ENCODE results near the gene EPG5. TPM values are rescaled to one million over a fixed set of nuclear protein-coding genes. Genes with fewer than 3 reads are reported as not detected.

Gene EPG5
- polyA plus RNA-seq, 1 of the 3 experiments (the other 2 are of a cell fraction): 13.6 TPM

DNA sequence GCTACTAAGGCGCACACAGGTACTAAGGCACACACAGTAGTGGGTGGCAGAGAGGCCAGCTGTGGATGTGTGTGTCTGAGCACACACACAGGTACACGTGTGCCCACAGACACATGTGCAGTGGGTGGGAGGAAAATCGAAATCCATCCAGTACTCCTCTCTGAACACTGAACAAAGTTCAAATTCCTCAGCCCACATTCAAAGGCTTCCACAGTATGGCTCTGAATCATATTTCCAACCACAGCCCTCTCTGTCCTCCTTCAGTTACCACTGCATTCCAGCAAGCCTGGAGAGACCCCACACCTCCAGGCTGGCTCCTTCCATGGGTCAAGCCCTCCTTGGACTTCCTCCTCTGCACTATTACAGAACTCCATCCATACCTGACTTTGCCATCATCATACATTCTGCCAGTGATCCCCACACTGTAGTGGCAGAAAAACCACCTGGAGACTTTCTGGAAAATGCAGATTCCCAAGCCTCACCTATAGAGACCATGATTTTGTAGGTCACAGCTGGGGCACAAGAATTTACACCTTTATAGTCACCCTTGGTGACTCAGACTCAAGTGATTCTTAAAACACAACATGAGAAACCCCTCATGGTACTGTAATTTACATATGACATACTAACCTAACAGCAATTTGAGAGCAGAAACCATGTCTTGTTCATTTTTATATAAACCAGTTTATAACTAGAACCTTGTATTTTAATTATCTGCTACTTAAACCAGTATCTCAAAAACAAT, 31.4 kb downstream of the EPG5 start:
- ChIA-PET POLR2A (no interaction called here), CTCF (no interaction called here)
- peaks cover 49 to 68% of the 10 kb centered on the region in 2 experiments for H3K36me3 ChIP-seq (replicated peaks in 1 of 2; ENCODE audit: control insufficient read depth in 1 of 2, insufficient read depth in 2 of 2, low read length in 1 of 2)
- H4K20me1 ChIP-seq (ENCODE audit: insufficient read depth): no peaks in the 10 kb centered on the region
- no peak for DNase-seq
- no peak overlapping the region for H2AFZ ChIP-seq (ENCODE audit: low read depth)
- no peak overlapping the region for H3K4me2 ChIP-seq
- no peaks in the 10 kb centered on the region for H3K9me3 ChIP-seq
- H3K27me3 ChIP-seq (ENCODE audit: insufficient read depth): no peaks in the 10 kb centered on the region
- H3K4me1 ChIP-seq (ENCODE audit: control insufficient read depth in 1 of 2, insufficient read depth in 2 of 2, low read depth in 1 of 2, low read length in 1 of 2): no peaks in the 10 kb centered on the region
- H3K27ac ChIP-seq (ENCODE audit: low read depth in 2 of 2, low read length in 1 of 2): no peak overlapping the region; a peak in 1 of 4 replicates
- no peak overlapping the region for H3K9ac ChIP-seq
- WGBS (ENCODE audit: low lambda C conversion rate): 94% methylated on average over 2 of the region's 3 CpGs
- H3K9me2 ChIP-seq: no peaks in the 10 kb centered on the region
- TF ChIP-seq RCOR1 (IDR thresholded peaks at IDR 0.05; ENCODE audit: low read length) (no peak), CHD2 (IDR thresholded peaks at IDR 0.05; ENCODE audit: low read length, partially characterized antibody) (no peak), NFIC (IDR thresholded peaks at IDR 0.05; ENCODE audit: borderline replicate concordance) (no peak), TCF12 (IDR thresholded peaks at IDR 0.05) (no peak)
- TF ChIP-seq, protein P1, sequence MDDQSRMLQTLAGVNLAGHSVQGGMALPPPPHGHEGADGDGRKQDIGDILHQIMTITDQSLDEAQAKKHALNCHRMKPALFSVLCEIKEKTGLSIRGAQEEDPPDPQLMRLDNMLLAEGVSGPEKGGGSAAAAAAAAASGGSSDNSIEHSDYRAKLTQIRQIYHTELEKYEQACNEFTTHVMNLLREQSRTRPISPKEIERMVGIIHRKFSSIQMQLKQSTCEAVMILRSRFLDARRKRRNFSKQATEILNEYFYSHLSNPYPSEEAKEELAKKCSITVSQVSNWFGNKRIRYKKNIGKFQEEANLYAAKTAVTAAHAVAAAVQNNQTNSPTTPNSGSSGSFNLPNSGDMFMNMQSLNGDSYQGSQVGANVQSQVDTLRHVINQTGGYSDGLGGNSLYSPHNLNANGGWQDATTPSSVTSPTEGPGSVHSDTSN (IDR thresholded peaks at IDR 0.05): no peak
- TF ChIP-seq, protein P2, sequence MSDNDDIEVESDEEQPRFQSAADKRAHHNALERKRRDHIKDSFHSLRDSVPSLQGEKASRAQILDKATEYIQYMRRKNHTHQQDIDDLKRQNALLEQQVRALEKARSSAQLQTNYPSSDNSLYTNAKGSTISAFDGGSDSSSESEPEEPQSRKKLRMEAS (IDR thresholded peaks at IDR 0.05; ENCODE audit: low read depth): no peak
- TF ChIP-seq, protein P3, sequence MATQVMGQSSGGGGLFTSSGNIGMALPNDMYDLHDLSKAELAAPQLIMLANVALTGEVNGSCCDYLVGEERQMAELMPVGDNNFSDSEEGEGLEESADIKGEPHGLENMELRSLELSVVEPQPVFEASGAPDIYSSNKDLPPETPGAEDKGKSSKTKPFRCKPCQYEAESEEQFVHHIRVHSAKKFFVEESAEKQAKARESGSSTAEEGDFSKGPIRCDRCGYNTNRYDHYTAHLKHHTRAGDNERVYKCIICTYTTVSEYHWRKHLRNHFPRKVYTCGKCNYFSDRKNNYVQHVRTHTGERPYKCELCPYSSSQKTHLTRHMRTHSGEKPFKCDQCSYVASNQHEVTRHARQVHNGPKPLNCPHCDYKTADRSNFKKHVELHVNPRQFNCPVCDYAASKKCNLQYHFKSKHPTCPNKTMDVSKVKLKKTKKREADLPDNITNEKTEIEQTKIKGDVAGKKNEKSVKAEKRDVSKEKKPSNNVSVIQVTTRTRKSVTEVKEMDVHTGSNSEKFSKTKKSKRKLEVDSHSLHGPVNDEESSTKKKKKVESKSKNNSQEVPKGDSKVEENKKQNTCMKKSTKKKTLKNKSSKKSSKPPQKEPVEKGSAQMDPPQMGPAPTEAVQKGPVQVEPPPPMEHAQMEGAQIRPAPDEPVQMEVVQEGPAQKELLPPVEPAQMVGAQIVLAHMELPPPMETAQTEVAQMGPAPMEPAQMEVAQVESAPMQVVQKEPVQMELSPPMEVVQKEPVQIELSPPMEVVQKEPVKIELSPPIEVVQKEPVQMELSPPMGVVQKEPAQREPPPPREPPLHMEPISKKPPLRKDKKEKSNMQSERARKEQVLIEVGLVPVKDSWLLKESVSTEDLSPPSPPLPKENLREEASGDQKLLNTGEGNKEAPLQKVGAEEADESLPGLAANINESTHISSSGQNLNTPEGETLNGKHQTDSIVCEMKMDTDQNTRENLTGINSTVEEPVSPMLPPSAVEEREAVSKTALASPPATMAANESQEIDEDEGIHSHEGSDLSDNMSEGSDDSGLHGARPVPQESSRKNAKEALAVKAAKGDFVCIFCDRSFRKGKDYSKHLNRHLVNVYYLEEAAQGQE (IDR thresholded peaks at IDR 0.05; ENCODE audit: low read depth, low read length): no peak
- TF ChIP-seq, protein P4, sequence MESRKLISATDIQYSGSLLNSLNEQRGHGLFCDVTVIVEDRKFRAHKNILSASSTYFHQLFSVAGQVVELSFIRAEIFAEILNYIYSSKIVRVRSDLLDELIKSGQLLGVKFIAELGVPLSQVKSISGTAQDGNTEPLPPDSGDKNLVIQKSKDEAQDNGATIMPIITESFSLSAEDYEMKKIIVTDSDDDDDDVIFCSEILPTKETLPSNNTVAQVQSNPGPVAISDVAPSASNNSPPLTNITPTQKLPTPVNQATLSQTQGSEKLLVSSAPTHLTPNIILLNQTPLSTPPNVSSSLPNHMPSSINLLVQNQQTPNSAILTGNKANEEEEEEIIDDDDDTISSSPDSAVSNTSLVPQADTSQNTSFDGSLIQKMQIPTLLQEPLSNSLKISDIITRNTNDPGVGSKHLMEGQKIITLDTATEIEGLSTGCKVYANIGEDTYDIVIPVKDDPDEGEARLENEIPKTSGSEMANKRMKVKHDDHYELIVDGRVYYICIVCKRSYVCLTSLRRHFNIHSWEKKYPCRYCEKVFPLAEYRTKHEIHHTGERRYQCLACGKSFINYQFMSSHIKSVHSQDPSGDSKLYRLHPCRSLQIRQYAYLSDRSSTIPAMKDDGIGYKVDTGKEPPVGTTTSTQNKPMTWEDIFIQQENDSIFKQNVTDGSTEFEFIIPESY (IDR thresholded peaks at IDR 0.05; ENCODE audit: borderline replicate concordance, low read depth): no peak
- peaks cover 5% of the 10 kb centered on the region for H3F3A ChIP-seq (replicated peaks; ENCODE audit: insufficient read depth)
- H3K79me2 ChIP-seq (ENCODE audit: insufficient read depth): peaks cover 18% of the 10 kb centered on the region; the same call in 1 of the 2 replicates
- no peak overlapping the region for H3K4me3 ChIP-seq (ENCODE audit: low read depth in 2 of 2, low read length in 1 of 2)

DNA sequence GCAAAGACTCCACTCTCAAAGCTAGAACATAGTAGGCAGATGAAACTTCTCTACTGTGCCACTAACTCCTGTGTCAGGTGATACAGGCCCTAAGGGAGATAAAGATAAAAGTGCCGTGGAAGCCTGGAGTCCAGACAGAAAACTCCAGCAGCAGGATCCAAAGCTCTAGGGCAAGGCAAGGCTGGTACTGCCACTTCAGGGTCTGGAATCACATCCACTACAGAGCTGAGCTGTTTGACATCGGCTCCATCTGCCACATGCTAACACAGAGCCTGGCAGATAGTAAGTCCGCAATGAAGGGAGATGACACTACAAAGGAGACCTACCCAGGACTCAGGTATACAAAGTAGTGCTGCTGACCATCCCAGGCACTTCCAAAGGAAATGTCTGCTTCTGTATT, 34.4 kb downstream of the EPG5 start:
- H3K4me1 ChIP-seq (ENCODE audit: control insufficient read depth in 1 of 2, insufficient read depth in 2 of 2, low read depth in 1 of 2, low read length in 1 of 2): no peaks in the 10 kb centered on the region
- H3K79me2 ChIP-seq (ENCODE audit: insufficient read depth): peaks cover 24% of the 10 kb centered on the region; the same call in 1 of the 2 replicates
- no peaks in the 10 kb centered on the region for H4K20me1 ChIP-seq (ENCODE audit: insufficient read depth)
- H3K9me2 ChIP-seq: no peaks in the 10 kb centered on the region
- WGBS (ENCODE audit: low lambda C conversion rate): 93% methylated on average over 3 of the region's 3 CpGs
- POLR2A ChIA-PET: no interaction called here
- H3K4me2 ChIP-seq: no peak overlapping the region
- H3K9ac ChIP-seq: no peak overlapping the region
- H2AFZ ChIP-seq (ENCODE audit: low read depth): no peak overlapping the region
- peaks cover 5% of the 10 kb centered on the region for H3F3A ChIP-seq (replicated peaks; ENCODE audit: insufficient read depth)
- no peaks in the 10 kb centered on the region for H3K9me3 ChIP-seq
- DNase-seq: no peak
- no peaks in the 10 kb centered on the region for H3K27me3 ChIP-seq (ENCODE audit: insufficient read depth)
- H3K36me3 ChIP-seq (replicated peaks in 1 of 2; ENCODE audit: control insufficient read depth in 1 of 2, insufficient read depth in 2 of 2, low read length in 1 of 2): peaks cover 51 to 79% of the 10 kb centered on the region in 2 experiments
- H3K4me3 ChIP-seq (ENCODE audit: low read depth in 2 of 2, low read length in 1 of 2): no peak overlapping the region
- H3K27ac ChIP-seq (ENCODE audit: low read depth in 2 of 2, low read length in 1 of 2): no peak overlapping the region
- CTCF ChIA-PET: interaction anchor here (0.7 kb wide), 1 partner anchor 42 kb away, joined by 3 read pairs; no protein-coding TSS in a partner anchor
- TF ChIP-seq EZH2phosphoT487 (IDR thresholded peaks at IDR 0.05; ENCODE audit: borderline replicate concordance, low read depth) (no peak), POLR2AphosphoS5 (IDR thresholded peaks at IDR 0.05; ENCODE audit: low read depth, low read length) (no peak), TEAD4 (IDR thresholded peaks at IDR 0.05; ENCODE audit: borderline replicate concordance, insufficient read depth) (no peak), JUND (IDR thresholded peaks at IDR 0.05) (no peak), NRF1 (IDR thresholded peaks at IDR 0.05; ENCODE audit: low read depth, low read length) (no peak), YY1 (IDR thresholded peaks at IDR 0.05; ENCODE audit: low read depth) (no peak), SMC3 (IDR thresholded peaks at IDR 0.05; ENCODE audit: low read depth, low read length) (no peak), RCOR1 (IDR thresholded peaks at IDR 0.05; ENCODE audit: low read length) (no peak), SIN3A (IDR thresholded peaks at IDR 0.05; ENCODE audit: borderline replicate concordance, low read depth, low read length) (no peak), CHD2 (IDR thresholded peaks at IDR 0.05; ENCODE audit: low read length, partially characterized antibody) (no peak)
- TF ChIP-seq, protein P5, sequence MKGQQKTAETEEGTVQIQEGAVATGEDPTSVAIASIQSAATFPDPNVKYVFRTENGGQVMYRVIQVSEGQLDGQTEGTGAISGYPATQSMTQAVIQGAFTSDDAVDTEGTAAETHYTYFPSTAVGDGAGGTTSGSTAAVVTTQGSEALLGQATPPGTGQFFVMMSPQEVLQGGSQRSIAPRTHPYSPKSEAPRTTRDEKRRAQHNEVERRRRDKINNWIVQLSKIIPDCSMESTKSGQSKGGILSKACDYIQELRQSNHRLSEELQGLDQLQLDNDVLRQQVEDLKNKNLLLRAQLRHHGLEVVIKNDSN (IDR thresholded peaks at IDR 0.05; ENCODE audit: borderline replicate concordance, low read depth): no peak
- TF ChIP-seq, protein P6, sequence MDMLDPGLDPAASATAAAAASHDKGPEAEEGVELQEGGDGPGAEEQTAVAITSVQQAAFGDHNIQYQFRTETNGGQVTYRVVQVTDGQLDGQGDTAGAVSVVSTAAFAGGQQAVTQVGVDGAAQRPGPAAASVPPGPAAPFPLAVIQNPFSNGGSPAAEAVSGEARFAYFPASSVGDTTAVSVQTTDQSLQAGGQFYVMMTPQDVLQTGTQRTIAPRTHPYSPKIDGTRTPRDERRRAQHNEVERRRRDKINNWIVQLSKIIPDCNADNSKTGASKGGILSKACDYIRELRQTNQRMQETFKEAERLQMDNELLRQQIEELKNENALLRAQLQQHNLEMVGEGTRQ (IDR thresholded peaks at IDR 0.05; ENCODE audit: borderline replicate concordance, low read depth, low read length): no peak

Data from SK-N-SH (cell line).